ENCODE data around the gene TTC39A.

The TTC39A gene

DNA sequence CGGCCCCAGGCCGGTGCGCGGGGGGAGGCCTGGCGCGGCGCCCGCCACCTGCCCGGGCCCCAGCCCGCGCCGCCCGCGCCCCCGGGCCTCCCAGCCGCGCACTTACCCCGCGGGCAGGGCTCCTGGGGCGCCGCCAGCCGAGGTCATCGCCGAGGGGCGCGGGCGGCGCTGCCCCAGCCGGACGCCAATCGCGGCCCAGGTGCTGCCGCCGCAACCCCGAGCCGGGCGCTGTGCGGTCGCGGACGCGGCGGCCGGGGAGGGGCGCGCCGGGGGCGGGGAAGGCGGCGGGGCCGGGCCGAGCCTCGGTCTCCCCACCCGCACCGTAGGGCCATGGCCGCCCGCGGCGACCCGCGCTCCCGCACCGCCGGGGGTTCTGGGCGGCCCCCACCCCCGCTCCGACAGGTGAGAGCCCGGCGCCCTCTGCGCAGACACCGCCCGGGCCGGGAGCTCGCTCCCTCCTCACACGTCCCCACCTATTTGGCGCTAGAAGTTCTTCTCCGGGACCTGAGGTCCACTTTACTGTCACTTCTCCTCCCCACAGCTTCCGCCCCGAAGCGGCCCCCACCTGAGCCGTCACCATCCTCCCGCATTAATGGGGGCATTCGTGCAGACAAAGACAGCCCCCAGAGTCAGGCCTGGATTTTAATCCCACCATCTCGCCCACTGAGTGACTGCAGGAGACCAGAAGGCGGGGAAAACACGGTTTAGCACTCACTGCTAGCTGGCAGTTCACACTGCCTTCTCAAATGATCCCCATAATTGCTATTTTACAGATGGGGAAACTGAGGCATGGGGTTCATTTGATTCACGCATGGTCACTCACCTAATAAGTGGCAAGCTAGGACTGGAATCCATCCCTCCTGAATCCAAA lies at the start of gene TTC39A:
Gene TTC39A, minus strand, starts transcription at position 232 of the 871 bp plus-strand sequence. Its CDS starts 85 bp downstream, at position 147.
- DNase-seq: peak; percentile 19
- in situ Hi-C loops (cut with MboI; ENCODE audit: low pct_unique_long_range_greater_than_20kb, low sequenced_read_pairs): no loop called here

DNA sequence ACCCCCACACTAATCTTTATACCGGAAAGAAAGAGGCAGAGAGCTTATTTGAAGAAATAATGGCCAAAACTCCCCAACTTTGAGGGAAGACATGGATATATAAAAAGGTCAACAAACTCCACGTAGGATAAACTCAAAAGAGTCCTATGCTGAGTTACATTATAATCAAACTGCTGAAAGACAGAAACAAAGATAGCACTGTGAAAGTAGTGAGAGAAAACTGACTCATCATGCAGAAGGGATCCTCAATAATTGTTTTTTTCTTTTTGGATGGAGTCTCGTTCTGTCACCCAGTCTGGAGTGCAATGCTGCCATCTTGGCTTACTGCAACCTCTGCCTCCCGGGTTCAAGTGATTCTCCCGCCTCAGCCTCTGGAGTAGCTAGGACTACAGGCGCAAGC lies 48.5 kb upstream of the TTC39A start:
- in situ Hi-C loops (cut with MboI; ENCODE audit: low pct_unique_long_range_greater_than_20kb, low sequenced_read_pairs): no loop called here
- no peak for DNase-seq

DNA sequence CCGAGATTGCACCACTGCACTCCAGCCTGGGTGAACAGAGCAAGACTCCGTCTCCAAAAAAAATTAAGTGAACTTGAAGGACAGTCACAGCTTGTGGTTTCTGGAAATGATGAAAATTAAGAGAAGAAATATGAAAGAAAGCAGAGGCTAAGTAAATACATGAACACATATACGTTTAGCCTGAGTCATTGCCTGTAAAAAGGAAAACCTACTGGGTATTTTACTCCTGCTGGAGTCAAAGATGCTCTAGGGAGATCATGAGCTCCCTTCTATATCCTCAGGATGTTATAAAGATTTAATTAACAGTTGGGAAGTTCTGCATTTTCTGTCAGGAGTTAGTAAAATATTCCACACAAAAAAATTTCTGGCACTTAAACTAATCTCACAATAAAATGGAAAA lies 43.5 kb upstream of the TTC39A start:
- no peak for DNase-seq
- in situ Hi-C loops (cut with MboI; ENCODE audit: low pct_unique_long_range_greater_than_20kb, low sequenced_read_pairs): no loop called here

DNA sequence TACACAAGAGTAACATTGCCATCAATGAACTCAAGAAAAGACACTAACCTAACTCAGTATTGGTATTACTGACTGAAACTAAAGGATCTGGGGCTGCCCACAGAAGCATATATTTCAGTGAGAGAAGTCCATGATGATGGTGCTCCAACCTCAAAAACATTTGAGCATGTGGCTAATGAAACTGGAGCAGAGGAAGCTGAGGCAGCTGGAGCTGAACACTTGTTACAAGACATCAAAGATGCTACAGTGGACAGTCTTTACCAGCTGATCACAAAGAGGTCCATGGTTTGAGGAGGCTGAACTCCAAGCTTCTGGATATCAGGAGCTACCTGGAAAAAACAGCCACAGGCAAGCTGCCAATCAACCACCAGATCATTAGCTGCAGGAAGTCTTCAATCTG lies 42.2 kb upstream of the TTC39A start:
- in situ Hi-C loops (cut with MboI; ENCODE audit: low pct_unique_long_range_greater_than_20kb, low sequenced_read_pairs): no loop called here
- no peak for DNase-seq

DNA sequence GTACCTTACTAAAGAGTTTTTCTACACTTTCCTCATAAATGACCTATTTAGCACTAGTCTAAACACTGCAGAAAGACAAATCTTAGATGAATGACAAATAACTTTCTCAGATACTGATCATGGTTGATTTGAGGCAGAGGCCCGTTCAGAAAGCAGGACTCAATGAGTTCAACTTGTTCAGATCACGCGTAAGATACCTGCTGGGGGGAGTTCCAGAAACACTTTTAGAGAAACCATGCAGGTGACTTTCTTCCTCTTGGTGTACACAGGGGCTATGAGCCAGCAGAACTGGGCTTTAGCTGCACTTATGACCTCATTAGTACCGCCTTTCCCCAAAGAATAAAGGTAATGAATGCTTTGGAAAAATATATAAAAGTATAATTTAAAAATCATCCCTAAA lies 38.8 kb upstream of the TTC39A start:
- DNase-seq: no peak
- in situ Hi-C loops (cut with MboI; ENCODE audit: low pct_unique_long_range_greater_than_20kb, low sequenced_read_pairs): no loop called here

DNA sequence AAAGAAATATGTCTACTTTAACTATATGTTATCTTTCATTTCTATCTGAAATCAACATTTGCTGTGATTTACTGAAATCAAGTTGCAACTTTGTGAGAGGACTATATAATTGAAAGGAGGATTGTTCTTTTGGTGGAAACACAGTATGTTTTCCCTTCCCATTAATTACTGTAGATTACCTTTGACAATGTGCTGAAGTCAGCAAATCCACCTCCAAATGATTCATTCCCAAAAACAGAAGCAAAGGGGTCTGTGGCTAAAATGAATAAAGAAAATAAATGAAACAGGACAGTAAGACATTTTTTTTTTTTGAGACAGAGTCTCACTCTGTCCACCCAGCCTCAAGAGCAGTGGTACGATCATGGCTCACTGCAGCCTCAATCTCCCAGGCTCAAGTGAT lies 35.4 kb upstream of the TTC39A start:
- in situ Hi-C loops (cut with MboI; ENCODE audit: low pct_unique_long_range_greater_than_20kb, low sequenced_read_pairs): no loop called here

DNA sequence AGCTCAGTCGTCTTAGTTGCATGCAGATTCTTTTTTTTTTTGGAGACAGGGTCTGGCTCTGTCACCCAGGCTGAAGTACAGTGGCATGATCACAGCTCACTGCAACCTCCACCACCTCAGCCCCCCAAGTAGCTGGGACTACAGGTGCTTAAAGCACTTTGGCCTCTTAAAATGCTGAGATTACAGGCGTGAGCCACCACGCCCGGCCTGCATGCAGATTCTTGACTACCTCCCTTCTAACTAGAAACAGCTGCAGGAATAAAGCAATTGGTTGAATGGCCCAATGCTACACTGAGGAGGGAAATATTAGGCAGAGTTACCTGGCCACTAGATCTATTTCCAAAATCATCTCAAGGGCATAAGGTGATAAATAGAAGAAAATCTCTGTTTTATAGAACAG lies 29.5 kb upstream of the TTC39A start:
- in situ Hi-C loops (cut with MboI; ENCODE audit: low pct_unique_long_range_greater_than_20kb, low sequenced_read_pairs): no loop called here
- DNase-seq: no peak

More for the DNA sequence above, 35.4 kb upstream of the TTC39A start:
- DNase-seq: no peak

DNA sequence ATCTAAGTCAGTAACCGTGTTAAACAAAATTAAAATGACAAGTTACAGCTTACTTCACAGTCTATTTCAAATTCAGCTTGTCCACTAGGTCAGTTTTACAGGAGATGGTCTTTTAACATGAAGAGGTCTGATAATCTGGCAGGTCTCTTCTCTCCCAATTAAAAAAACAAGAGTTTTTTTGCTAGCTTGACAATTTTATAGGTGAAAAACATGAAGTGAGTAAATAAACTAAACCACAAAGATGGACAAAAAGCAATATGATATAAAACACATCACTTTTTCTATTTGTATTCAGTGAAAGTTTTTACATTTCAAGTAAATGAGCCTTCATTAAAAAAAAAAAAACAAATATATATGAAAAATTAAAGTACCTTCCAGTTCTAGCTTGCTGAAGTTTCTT lies 25.0 kb upstream of the TTC39A start:
- in situ Hi-C loops (cut with MboI; ENCODE audit: low pct_unique_long_range_greater_than_20kb, low sequenced_read_pairs): no loop called here
- DNase-seq: no peak

DNA sequence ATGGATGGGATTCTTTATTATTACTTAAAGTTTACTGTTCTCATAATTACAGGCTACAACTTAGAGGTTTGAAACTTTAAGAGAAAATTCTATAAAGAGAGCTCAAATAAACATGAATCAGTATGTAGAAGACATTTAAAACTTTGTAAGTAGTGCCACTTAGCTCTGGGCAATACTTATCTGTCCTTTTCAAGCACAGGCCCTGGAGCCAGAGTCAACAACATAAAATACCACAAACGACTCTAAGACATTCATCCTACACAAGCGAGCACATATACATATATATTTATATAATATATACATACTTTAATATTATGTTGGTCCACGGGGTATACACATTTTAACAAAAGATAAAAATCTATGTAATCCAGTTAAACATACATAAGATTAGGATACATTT lies 24.1 kb upstream of the TTC39A start:
- in situ Hi-C loops (cut with MboI; ENCODE audit: low pct_unique_long_range_greater_than_20kb, low sequenced_read_pairs): no loop called here
- DNase-seq: no peak

DNA sequence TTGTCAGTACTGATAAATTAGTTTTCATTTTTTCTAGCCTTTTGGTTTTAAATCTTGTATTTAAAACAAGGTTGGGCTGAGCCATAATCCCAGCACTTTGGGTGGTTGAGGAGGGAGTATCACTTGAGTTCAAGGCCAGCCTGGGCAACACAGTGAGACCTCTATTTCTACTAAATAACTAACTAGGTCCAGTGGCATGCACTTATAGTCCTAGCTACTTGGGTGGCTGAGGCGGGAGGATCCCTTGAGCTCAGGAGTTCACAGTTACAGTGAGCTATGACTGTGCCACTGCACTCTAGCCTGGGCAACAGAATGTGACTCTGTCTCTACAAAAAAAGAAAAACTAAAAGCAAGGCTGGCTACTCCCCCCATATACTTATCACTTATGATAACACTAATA lies 21.5 kb upstream of the TTC39A start:
- in situ Hi-C loops (cut with MboI; ENCODE audit: low pct_unique_long_range_greater_than_20kb, low sequenced_read_pairs): no loop called here
- DNase-seq: no peak

DNA sequence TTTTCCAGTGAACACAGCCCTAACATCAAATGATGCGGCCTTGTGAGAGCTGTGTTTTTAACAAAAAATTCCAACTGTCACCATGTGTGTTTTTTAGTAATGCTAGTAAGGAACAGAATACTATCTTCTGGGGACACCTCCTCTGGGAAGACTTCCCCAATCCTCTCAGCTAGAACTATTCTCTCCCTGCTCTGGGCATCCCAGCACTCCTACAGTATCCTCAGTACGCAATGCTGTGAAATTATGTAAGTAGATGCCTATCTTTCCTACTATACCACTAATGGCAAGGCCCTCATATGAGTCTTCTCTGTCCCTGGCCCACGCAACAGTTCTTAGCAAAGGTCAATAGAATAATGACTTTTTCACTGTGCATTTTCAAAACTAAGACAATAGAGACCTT lies 19.5 kb upstream of the TTC39A start:
- in situ Hi-C loops (cut with MboI; ENCODE audit: low pct_unique_long_range_greater_than_20kb, low sequenced_read_pairs): no loop called here

DNA sequence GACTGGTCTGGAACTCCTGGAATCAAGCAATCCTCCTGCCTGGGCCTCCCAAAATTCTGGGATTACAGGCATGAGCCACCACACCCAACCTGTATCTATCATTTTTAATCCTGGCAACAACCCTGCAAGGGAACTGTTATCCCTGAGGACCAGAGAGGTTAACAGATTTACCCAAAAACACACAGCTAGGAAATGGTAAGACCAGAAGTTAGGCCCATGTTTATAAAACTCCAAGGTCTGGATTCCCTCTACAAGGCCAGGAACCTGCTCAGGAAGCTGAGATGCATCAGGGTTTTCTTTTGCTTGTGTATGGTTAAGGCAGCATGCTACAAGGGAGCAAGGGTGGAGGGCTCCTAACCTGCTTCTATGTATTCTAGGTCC lies 17.8 kb upstream of the TTC39A start:
- no peak for DNase-seq
- in situ Hi-C loops (cut with MboI; ENCODE audit: low pct_unique_long_range_greater_than_20kb, low sequenced_read_pairs): no loop called here

More for the DNA sequence above, 19.5 kb upstream of the TTC39A start:
- no peak for DNase-seq

DNA sequence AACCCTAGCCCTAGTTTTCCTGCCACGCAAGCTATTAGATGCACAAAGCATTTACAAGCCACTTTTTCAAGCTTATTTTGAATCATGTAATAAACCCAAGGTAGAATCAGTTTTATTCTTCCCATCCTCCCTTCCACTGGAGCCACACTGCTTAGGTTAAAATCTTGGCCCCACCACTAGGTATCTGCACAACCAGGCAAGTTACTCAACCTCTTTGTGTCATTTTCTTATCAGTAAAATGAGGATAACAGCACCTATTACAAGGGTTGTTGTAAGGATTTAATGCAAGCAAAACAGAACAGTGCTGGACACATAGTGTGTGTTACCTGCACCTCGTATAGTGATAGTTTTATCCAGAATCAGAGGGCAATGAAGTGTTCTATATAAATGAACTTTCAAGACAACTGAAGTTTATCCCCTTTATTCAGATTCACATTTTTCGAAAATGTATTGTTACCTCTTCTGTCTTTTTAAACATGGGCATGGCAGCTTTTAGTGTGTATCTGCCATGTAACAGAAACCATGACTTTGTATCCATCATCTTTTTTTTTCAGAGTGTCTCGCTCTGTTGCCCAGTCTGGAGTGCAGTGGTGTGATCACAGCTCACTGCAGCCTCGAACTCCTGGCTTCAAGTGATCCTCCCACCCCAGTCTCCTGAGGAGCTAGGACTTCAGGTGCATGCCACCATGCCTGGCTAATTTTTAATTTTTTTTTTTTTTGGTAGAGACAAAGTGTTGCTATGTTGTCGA lies 17.2 kb upstream of the TTC39A start:
- no peak for DNase-seq
- in situ Hi-C loops (cut with MboI; ENCODE audit: low pct_unique_long_range_greater_than_20kb, low sequenced_read_pairs): no loop called here

DNA sequence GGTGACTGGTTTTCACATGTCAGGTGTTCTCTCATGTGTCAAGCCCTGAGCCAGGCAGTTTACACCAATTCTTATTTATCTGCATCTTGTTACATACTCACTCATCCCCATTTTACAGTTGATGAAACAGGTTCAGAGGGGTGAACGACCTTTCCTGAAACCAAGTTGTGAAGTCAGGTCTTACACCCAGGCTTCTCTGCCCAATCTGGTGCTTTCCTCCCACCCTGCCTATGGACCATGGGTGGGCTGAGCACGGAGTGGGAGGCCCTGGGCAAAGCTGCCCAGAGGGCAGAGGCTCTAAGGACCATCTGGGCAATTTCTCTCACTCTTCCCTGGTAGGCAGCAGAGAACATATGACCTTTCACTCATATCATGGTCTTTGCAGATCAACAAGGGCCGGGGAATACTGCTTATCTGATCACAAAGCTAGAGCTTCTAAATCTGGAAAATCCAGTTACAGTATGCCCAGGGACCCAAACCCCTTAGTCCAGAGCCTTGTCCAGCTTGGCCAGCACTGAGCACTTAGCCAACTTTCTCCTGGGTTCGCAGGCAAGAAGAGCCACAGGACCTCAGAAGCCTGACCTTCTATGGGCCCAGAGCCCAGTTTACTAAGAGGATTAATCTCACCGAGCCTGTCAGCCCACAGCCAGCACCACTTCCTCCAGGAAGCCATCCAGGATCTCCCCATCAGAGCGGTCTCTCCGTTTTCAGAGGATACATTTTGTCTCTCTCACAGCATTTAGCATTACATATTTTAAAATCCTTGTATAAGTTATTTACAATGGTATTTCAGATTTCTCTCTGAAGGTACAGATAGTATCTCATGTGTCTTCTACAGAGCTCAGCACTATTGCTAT lies 16.0 kb upstream of the TTC39A start:
- in situ Hi-C loops (cut with MboI; ENCODE audit: low pct_unique_long_range_greater_than_20kb, low sequenced_read_pairs): no loop called here
- DNase-seq: no peak

DNA sequence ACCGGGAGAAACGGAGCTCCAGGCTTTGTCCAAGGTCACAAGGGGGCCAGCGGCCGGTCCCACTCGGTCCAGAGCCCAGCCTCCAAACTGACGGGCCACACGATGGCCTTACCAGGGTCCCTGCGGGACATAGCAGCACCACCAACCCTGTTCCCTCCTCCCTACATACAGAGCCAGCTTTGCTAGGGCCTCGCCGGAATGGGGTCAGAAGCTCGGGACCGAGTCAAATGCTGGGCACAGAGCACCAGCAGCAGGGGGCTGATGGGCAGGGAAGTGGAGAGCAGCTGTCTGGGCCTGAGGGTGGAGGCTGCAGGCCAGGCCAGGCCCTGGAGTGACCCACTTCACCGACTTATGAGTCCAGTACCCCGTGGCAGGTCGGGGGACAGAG lies 14.9 kb upstream of the TTC39A start:
- in situ Hi-C loops (cut with MboI; ENCODE audit: low pct_unique_long_range_greater_than_20kb, low sequenced_read_pairs): no loop called here
- DNase-seq: no peak

DNA sequence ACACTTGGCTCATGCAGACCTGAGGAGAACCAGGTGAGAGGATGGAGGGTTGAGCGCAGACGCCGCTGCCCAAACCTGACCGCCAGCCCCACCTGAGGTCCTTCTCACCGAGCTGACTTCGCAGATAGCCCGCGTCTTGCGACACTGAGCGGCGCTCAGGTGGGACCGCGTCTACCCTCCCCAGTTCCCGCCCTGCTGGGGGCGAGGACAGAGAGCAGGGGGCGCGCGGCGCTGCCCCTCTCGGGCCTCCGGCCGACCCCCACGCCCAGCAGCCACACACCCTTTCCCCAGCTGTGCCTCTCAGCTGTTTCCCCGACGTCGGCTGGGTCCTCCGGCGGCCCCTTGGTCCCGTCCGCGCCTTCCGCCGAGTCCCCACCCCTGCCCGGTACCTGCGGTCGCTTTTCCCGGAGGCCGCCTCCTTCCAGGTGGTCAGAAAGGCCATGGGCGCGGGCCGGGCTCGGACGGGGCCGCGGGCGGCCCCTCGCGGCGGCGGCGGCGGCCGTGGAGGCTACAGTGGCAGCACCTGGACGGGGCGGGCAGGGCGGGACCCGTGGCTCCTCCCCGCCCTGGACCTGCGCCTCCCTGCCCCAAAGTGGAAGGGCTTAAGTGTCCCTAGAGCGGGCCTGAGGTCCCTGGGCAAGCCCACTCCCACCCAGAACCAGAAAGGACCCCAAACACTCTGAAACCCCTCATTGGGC lies 14.4 kb upstream of the TTC39A start:
- DNase-seq: no peak
- in situ Hi-C loops (cut with MboI; ENCODE audit: low pct_unique_long_range_greater_than_20kb, low sequenced_read_pairs): no loop called here

DNA sequence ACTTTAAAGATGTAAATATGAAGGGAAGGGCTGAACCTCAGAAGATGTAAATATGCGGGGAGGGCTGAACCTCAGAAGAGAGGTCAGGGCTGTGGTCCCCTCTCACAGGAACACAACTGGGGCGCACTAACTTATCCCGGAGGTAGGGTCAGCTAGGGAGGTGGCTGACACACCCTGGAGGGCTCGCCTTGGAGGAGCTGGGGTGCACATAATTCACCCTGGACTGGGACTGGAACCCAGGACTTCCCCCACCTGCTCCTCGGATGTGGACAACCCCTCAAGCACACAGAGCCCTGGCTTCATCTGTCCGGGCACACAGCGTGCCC lies 13.9 kb upstream of the TTC39A start:
- in situ Hi-C loops (cut with MboI; ENCODE audit: low pct_unique_long_range_greater_than_20kb, low sequenced_read_pairs): no loop called here
- no peak for DNase-seq

DNA sequence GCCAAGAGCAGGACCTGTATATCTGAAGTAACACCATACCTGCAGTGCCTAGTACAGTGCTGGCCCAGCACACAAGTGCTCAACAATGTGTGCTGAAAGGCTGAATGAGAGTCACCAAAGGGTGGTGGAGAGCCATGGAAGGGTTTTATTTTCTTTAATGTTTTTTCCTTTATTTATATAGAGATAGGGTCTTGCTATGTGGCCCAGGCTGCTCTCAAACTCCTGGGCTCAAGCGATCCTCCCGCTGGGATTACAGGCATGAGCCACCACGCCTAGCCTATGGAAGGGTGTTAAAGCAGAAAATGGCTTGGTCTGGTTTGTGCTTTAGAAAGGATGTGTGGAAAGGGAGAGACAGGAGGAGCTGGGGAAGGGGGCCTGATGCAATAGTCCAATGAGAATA lies 13.3 kb upstream of the TTC39A start:
- DNase-seq: no peak
- in situ Hi-C loops (cut with MboI; ENCODE audit: low pct_unique_long_range_greater_than_20kb, low sequenced_read_pairs): no loop called here

DNA sequence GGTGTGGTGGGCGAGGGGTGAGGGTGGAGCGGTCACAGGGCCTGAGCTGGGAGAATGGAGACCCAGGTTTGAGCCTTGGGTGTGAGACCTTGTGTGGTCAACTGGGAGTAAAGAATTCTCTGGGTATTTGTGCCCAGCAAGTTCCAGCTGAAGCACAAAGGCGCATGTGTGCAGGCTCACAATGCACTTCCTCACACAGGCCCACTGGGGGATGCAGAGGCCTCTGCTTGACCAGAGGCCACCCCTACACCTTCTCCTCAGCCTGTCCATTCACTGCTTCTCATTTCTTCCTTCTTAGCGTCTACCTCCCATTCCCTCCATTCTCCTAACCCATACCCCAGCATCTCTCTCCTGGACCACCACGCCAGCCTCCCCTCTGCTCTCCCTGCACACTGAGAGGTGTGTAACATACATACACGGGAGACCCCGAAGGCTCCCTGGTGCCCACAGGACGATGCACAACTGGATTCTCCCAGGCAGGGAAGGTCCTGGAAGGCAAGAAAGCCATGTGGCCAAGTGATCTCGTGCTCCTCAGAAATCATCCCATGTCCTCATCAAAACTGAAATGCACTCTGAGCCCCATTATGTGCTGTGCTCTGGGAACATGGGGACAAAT lies 12.3 kb upstream of the TTC39A start:
- no peak for DNase-seq
- in situ Hi-C loops (cut with MboI; ENCODE audit: low pct_unique_long_range_greater_than_20kb, low sequenced_read_pairs): no loop called here

Data from KBM-7 (cell line).